OCI-LY7 (cell line): ENCODE results near the gene WT1.

ENCODE experiments used
- CTCF ChIP-seq: fragments of 200-600 bp; sonication (generic); conservative IDR thresholded peaks from 2 replicates; pipeline ENCODE4 v1.5.1; 2014; ENCODE audit warnings: mild to moderate bottlenecking, antibody characterized with exemption, low read length, moderate library complexity, mixed read lengths
- EZH2phosphoT487 ChIP-seq: fragments of 200-600 bp; sonication (generic); IDR thresholded peaks from 2 replicates; pipeline ENCODE4 v1.6.1; 2018; ENCODE audit warnings: low read depth, borderline replicate concordance, mild to moderate bottlenecking, mixed run types, antibody characterized with exemption, low read length, moderate library complexity, mixed read lengths

- TF ChIP-seq CTCF (no peak), EZH2phosphoT487 (no peak)
These were observed 32.5 kb downstream of the WT1 start for GRCh38 chr11:32402836-32403235.
